Stomach smooth muscle (tissue), 2 donors: ENCODE results near the gene SLC22A12.
A peak's percentile ranks its signal among the peaks of the same experiment; 100 is the strongest.

Experiments
- H3K27ac ChIP-seq: one replicate; pipeline ENCODE4 v1.7.0; 2013; ENCODE audit warnings: mild to moderate bottlenecking, low read length, inconsistent platforms
- H3K27me3 ChIP-seq, 2 donors: one replicate each; pipeline ENCODE4 v1.7.0; 2013; ENCODE audit warnings: low read length in 2 of 2; ENCODE audit not compliant: insufficient read depth in 2 of 2, control insufficient read depth in 1 of 2
- H3K36me3 ChIP-seq, 2 donors: one replicate each; pipeline ENCODE4 v1.7.0; 2013; ENCODE audit warnings: low read length in 2 of 2; ENCODE audit not compliant: control insufficient read depth in 2 of 2, insufficient read depth in 2 of 2
- H3K4me1 ChIP-seq: one replicate; pipeline ENCODE4 v1.7.0; 2013; ENCODE audit warnings: low read length; ENCODE audit not compliant: control insufficient read depth, insufficient read depth
- H3K4me3 ChIP-seq, 2 donors: one replicate each; pipeline ENCODE4 v1.7.0; 2013; ENCODE audit warnings: low read length in 2 of 2
- H3K9ac ChIP-seq, 2 donors: one replicate each; pipeline ENCODE4 v1.7.0; 2013; ENCODE audit warnings: low read length in 2 of 2, mild to moderate bottlenecking in 1 of 2
- H3K9me3 ChIP-seq, 2 donors: one replicate each; pipeline ENCODE4 v1.7.0; 2013; ENCODE audit warnings: low read length in 2 of 2; ENCODE audit not compliant: control insufficient read depth in 2 of 2
- donor health status: healthy.
- donor health status: Pancreatic carcinoma.

Gene SLC22A12

DNA sequence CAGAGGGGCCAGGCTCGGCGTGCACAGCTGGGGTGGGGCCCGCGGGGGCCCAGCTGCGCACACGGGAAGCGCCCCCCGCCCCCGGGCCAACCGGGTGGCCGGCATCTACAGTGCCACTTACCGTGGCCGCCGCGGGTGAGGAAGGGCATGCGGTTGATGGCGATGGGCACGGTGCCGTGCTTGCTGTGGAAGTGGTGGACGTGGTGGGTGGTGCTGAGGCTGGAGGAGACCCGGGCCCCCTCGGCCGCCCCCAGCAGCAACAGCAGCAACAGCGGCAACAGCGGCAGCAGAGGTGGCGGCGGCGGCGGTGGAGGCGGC is 51.4 kb downstream of the SLC22A12 start:
- Histone ChIP-seq H3K4me3 (peak overlapping the region in 1 of 2 donors; percentile 72), H3K4me1 (peaks cover 24% of the 10 kb centered on the region), H3K27me3 (peaks cover 25 to 39% of the 10 kb centered on the region in 2 donors), H3K27ac (no peak overlapping the region), H3K36me3 (no peaks in the 10 kb centered on the region), H3K9me3 (no peaks in the 10 kb centered on the region), H3K9ac (no peak overlapping the region)

DNA sequence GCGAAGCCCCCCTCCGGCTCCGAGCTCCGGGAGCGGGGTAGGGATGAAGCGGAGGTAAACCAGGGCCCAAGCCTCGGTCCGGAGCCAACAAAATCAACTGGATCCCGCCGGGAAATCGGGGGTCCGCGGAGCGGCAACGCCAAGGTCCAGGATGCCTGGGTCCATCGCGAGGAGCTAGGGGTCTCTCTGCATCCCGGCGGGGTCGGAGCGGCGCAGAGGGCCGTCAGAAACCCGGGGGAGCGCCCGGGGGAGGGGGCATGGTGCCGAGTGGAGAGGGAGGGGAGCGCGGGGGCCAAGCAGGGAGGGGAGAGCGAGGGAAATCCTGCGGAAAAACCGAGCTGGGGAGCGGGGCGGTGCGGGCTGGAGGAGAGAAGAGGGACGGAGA is 51.8 kb downstream of the SLC22A12 start:
- no peaks in the 10 kb centered on the region for H3K36me3 ChIP-seq
- H3K27ac ChIP-seq: no peak overlapping the region
- H3K9me3 ChIP-seq: no peaks in the 10 kb centered on the region
- peaks cover 22 to 37% of the 10 kb centered on the region in 2 donors for H3K27me3 ChIP-seq
- H3K9ac ChIP-seq: no peak overlapping the region
- peak overlapping the region in 1 of 2 donors; percentile 72 for H3K4me3 ChIP-seq
- H3K4me1 ChIP-seq: peaks cover 24% of the 10 kb centered on the region

DNA sequence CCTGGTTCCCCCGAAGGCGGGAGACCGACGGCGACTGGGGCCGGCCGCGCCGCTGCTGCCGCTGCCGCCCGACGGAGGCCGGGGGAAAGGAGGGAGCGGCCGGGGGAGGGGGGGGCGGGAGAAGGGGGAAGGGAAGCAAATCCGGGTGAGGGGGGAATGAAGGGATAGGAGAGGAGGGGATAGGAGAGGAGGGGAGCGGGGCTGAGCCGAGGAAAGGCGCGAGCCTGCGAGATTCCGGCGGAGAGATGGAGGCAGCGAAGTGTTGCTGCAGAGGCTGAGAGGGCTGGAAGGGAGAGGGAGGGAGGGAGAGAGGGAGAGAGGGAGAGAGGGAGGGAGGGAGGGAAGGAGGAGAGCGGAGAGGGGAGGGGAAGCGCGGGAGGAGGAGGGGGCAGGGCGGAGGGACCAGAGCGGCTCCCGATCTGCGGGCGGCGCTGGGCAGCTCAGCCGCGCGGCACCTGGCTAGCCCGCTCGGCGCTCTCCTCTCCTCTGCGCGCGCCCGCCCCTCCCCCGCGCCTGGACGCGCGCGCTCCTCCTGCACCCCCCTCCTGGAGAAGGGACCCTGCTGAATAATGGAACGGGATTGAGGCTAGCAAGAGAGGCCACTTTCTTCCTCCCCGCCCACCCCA is 52.3 kb downstream of the SLC22A12 start:
- H3K9ac ChIP-seq: no peak overlapping the region
- H3K27me3 ChIP-seq: peaks cover 22 to 35% of the 10 kb centered on the region in 2 donors
- peaks cover 23% of the 10 kb centered on the region for H3K4me1 ChIP-seq
- no peaks in the 10 kb centered on the region for H3K36me3 ChIP-seq
- H3K9me3 ChIP-seq: no peaks in the 10 kb centered on the region
- H3K27ac ChIP-seq: no peak overlapping the region
- H3K4me3 ChIP-seq: peak overlapping the region in 1 of 2 donors; percentile 72

DNA sequence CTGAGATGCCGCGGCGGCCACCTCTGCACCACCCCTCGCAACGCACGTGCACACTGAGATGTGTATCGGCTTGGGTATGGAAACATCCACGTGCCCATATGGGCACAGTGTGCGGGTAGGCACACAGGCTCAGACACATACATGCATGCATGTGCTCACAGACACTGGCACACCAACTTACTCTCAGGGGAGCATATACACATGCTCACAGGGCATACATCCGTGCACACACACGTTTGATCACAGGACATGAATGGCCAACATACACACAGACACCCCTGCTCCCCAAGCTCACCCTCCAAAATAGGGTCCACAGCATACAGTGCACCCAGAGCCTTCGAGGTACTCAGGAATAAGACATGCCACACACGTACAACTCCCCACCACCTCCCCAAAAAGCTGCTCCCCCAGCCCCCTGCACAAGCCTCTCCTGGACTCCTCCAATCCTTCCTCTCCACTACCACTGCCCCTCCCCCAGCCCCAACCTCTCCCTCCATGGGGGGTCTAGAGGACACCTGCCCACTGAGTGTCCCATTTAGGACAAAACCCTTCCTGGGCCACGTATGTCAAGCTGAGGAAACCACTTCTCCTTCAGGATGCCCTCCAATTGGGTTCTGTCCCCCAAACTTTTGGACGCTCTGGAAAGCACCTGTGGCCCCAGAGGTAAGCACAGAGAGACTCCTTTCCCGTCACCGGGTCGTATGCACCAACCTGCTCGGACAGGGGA is 53.1 kb downstream of the SLC22A12 start:
- H3K9ac ChIP-seq: no peak overlapping the region
- no peak overlapping the region for H3K27ac ChIP-seq
- no peaks in the 10 kb centered on the region for H3K36me3 ChIP-seq
- H3K9me3 ChIP-seq: no peaks in the 10 kb centered on the region
- H3K27me3 ChIP-seq: peaks cover 20 to 31% of the 10 kb centered on the region in 2 donors
- H3K4me1 ChIP-seq: peaks cover 21% of the 10 kb centered on the region
- peak overlapping the region in 1 of 2 donors; percentile 72 for H3K4me3 ChIP-seq

DNA sequence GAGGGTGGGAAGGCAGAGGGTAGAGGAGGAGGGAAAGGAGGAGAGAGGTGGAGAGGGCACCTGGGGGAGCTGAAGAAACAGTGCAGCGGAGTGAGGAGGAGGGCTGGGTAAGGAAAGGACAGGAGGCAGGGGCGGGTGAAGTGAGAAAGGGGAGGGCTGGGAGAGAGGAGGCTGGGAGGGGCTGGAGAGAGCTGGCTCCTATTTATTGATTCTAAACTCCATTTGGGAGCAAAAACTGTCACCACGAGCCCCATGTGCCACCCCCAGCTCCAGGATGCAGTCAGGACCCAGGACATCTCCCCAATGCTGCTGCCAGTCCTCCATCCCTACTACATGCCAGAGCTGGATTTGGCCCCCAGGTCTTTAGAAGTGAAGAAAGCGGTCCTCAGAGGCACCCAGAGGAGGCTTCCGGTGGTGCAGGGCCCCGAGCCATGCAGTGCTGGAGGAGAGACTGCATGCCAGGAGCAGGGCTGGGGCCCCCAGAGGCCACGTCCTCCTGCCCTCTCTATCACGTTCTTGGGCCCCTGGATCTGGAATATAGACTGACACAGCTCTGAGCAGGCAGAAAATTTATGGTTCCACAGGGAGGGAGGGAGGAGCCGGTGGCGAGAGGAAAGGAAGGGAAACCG is 53.7 kb downstream of the SLC22A12 start:
- H3K27ac ChIP-seq: no peak overlapping the region
- H3K4me3 ChIP-seq: no peak overlapping the region
- H3K27me3 ChIP-seq: peaks cover 18 to 31% of the 10 kb centered on the region in 2 donors
- H3K4me1 ChIP-seq: peaks cover 21% of the 10 kb centered on the region
- H3K36me3 ChIP-seq: no peaks in the 10 kb centered on the region
- H3K9ac ChIP-seq: no peak overlapping the region
- H3K9me3 ChIP-seq: no peaks in the 10 kb centered on the region

DNA sequence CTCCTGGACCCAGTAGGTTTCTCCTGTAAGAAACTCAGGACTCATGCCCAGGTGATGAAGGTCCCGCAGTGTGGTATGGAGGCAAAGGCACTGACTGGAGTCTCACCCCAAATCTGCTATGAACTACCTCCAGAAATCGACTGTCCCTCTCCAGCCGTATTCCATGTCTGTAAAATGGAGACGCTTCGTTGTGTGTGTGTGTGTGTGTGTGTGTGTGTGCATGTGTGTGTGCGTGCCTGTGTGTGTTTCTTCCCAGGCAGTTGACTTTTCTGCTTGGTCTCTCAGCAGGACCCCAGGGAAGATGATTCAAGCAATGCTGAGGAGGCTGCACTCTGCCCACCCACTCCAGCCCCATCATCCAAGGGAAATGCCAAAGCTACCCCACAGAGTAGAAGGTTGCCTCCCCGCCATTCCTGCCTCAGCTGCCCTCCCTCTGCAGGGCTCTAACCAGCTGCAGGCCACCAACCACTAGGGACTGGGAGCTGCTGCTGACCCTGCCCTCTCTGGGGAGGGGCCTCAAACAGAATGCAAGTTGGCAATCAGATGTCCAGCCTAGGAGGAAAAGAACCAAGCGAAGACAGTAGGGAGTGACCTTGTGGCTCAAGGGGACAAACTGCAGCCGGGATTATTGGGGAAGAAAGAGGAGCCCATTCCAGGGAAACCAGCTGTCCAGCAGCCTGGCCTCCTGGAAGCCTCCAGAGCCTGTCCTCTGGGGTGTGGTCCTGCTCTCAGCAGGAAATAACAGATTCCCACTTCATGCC is 56.2 kb downstream of the SLC22A12 start:
- peaks cover 19% of the 10 kb centered on the region for H3K4me1 ChIP-seq

DNA sequence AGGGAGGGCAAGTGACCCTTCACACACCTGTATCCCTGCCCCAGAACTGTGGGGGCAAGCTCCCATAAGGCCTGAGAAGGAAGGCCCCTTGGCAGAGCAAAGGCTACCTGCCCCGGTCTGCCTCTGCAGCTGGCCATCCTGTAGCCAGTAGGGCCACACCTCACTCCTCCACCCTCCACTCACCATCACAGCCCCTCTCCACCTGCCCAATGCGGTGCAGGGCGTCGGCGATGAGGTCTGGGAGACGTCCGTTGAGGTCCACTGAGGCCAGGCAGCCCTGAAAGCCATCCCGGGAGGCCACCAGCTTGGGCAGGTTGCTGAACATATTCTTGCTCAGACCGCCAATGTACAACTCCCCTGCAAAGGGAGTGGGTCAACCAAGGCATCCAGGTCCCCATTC is 57.5 kb downstream of the SLC22A12 start:
- peaks cover 11 to 16% of the 10 kb centered on the region in 2 donors for H3K27me3 ChIP-seq
- no peak overlapping the region for H3K4me3 ChIP-seq
- H3K4me1 ChIP-seq: peaks cover 19% of the 10 kb centered on the region
- H3K36me3 ChIP-seq: no peaks in the 10 kb centered on the region
- H3K9me3 ChIP-seq: no peaks in the 10 kb centered on the region
- no peak overlapping the region for H3K9ac ChIP-seq
- H3K27ac ChIP-seq: no peak overlapping the region

More for the DNA sequence above, 56.2 kb downstream of the SLC22A12 start:
- Histone ChIP-seq H3K9ac (no peak overlapping the region), H3K27ac (no peak overlapping the region), H3K27me3 (peaks cover 16 to 17% of the 10 kb centered on the region in 2 donors), H3K36me3 (no peaks in the 10 kb centered on the region), H3K9me3 (no peaks in the 10 kb centered on the region), H3K4me3 (no peak overlapping the region)

DNA sequence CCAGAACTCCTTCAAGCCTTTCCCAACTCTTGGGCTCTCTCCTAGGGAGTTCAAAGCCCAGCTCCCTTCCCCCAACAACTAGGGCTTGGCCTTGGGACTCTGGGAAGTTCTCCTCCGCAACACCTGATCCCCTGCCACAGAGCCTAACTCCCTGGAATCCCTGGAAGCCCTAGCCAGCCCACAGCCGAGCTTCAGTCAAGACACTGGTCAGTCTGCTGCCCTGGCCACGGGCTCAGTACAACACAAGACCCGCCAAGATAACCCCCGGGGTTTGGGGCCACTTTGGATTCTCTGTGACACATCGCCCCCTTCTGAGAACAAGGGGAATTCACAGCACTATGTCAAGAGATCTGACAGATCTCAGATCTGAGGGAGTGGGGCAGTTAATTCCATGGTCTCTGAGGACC is 58.3 kb downstream of the SLC22A12 start:
- no peak overlapping the region for H3K4me3 ChIP-seq
- H3K4me1 ChIP-seq: peaks cover 17% of the 10 kb centered on the region
- H3K9ac ChIP-seq: no peak overlapping the region
- H3K36me3 ChIP-seq: no peaks in the 10 kb centered on the region
- H3K27me3 ChIP-seq: peaks cover 6 to 11% of the 10 kb centered on the region in 2 donors
- no peaks in the 10 kb centered on the region for H3K9me3 ChIP-seq
- no peak overlapping the region for H3K27ac ChIP-seq

DNA sequence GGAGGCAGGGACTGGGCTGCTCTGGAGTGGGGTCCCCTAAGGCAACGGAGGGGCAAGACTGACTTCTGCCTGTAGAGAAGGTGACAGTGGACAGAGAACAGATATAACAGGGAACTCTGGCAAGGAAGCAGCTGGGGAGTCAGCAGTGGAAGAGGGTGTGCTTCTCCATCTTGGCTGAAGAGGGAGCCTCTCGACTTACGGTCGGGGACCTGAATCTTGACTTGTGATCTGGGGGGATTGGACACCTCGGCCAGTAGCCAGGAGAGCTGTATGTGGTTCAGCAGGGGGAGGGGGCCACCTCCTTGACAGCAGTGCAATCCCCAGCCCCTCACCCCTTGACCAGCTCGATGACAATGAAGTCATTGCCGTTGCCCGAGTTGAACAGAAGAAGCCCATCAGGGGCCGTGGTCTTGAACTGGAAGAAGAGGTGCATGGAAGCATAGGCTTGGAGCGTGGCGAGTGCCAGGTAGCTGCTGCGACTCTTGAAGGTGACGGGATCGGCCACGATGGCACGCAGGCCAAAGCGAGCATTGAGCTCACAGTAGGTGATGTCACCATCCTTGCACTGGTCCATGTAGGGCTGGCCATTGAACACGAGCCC is 60.0 kb downstream of the SLC22A12 start:
- H3K9ac ChIP-seq: no peak overlapping the region
- no peaks in the 10 kb centered on the region for H3K9me3 ChIP-seq
- H3K27ac ChIP-seq: no peak overlapping the region
- peaks cover 14% of the 10 kb centered on the region for H3K4me1 ChIP-seq
- no peak overlapping the region for H3K4me3 ChIP-seq
- H3K36me3 ChIP-seq: no peaks in the 10 kb centered on the region
- H3K27me3 ChIP-seq: peaks cover 3 to 9% of the 10 kb centered on the region in 2 donors
